Naive thymus-derived CD4-positive, alpha-beta T cell (primary cell): ENCODE results near the gene PRCD. TPM values are rescaled to one million over a fixed set of nuclear protein-coding genes. Genes with fewer than 3 reads are reported as not detected.
A peak's percentile ranks its signal among the peaks of the same experiment; 100 is the strongest.

ENCODE experiments used
- ATAC-seq: fragments of 150-1000 bp; cut with Tn5 transposase; 2 replicates; pipeline ENCODE4 v1.10.0; 2021; ENCODE audit warnings: mild to moderate bottlenecking, moderate library complexity
- CTCF ChIA-PET: fragments of 350-600 bp; sonication (Branson Sonifier 250); formaldehyde crosslinking; loops from one replicate; lab custom pipeline; 2021; ENCODE audit warnings: antibody characterized with exemption; lab: Charles Lee
- POLR2A ChIA-PET: fragments of 350-600 bp; sonication (Branson Sonifier 250); formaldehyde crosslinking; loops from one replicate; lab custom pipeline; 2021; ENCODE audit warnings: antibody characterized with exemption, inconsistent platforms; lab: Charles Lee
- DNase-seq, 9 donors: peaks; one replicate each; pipeline versions ENCODE4 v3.0.0 to v3.0.0-alpha.2; 2020 to 2022; ENCODE audit warnings: mixed read lengths in 1 of 9
- H3K27ac ChIP-seq: one replicate; pipeline ENCODE4 v1.7.0; 2013; ENCODE audit warnings: mild to moderate bottlenecking, low read depth, low read length, moderate library complexity
- H3K27me3 ChIP-seq, 2 donors: one replicate each; pipeline ENCODE4 v1.7.0; 2013; ENCODE audit warnings: low read length in 2 of 2, mild to moderate bottlenecking in 2 of 2, moderate library complexity in 2 of 2; ENCODE audit not compliant: control insufficient read depth in 2 of 2, insufficient read depth in 2 of 2
- H3K36me3 ChIP-seq, 3 experiments: 1 replicate in 2 of 3; 2 replicates in 1 of 3; pipeline ENCODE4 v1.7.0; 2013; ENCODE audit warnings: low read length in 3 of 3, mild to moderate bottlenecking in 3 of 3, moderate library complexity in 1 of 3; ENCODE audit not compliant: insufficient read depth in 3 of 3, control insufficient read depth in 2 of 3
- H3K4me1 ChIP-seq, 2 donors: one replicate each; pipeline ENCODE4 v1.7.0; 2013; ENCODE audit warnings: low read length in 2 of 2, mild to moderate bottlenecking in 2 of 2, moderate library complexity in 1 of 2; ENCODE audit not compliant: control insufficient read depth in 2 of 2, insufficient read depth in 2 of 2
- H3K4me3 ChIP-seq: 2 replicates; pipeline ENCODE4 v1.7.0; 2013; ENCODE audit warnings: mild to moderate bottlenecking, low read length
- H3K9me3 ChIP-seq, 3 experiments: 1 replicate in 2 of 3; 2 replicates in 1 of 3; pipeline ENCODE4 v1.7.0; 2013; ENCODE audit warnings: low read length in 3 of 3; ENCODE audit not compliant: control insufficient read depth in 2 of 3
- H3K27ac Mint-ChIP-seq, 9 donors: one replicate each; pipeline ENCODE4 v1.8.0; 2020 to 2022; ENCODE audit warnings: mixed read lengths in 9 of 9, mild to moderate bottlenecking in 8 of 9, moderate library complexity in 5 of 9, inconsistent platforms in 2 of 9
- H3K27me3 Mint-ChIP-seq, 5 donors: one replicate each; pipeline ENCODE4 v1.8.0; 2021 to 2022; ENCODE audit warnings: mixed read lengths in 5 of 5, mild to moderate bottlenecking in 1 of 5
- H3K36me3 Mint-ChIP-seq, 5 donors: one replicate each; pipeline ENCODE4 v1.8.0; 2020 to 2022; ENCODE audit warnings: mixed read lengths in 5 of 5, mild to moderate bottlenecking in 3 of 5, inconsistent platforms in 1 of 5
- H3K4me1 Mint-ChIP-seq, 7 donors: one replicate each; pipeline ENCODE4 v1.8.0; 2020 to 2022; ENCODE audit warnings: mixed read lengths in 7 of 7, mild to moderate bottlenecking in 3 of 7, inconsistent platforms in 1 of 7
- H3K4me3 Mint-ChIP-seq, 10 donors: one replicate each; pipeline ENCODE4 v1.8.0; 2020 to 2022; ENCODE audit warnings: mild to moderate bottlenecking in 10 of 10, mixed read lengths in 10 of 10, moderate library complexity in 6 of 10, inconsistent platforms in 2 of 10
- H3K9me3 Mint-ChIP-seq, 11 donors: one replicate each; pipeline ENCODE4 v1.8.0; 2020 to 2022; ENCODE audit warnings: mixed read lengths in 11 of 11, mild to moderate bottlenecking in 4 of 11, inconsistent platforms in 1 of 11, moderate library complexity in 1 of 11
- intact Hi-C, 2 donors: fragments of 100-400 bp; cut with micrococcal nuclease; formaldehyde crosslinking; loops; one replicate each; pipeline ENCODE4 v1.15.1; 2023
- polyA plus RNA-seq, 2 donors: library from polyadenylated mRNA; unstranded; fragments of 300-500 nt; fragmentation: Illumina TruSeq; gene quantifications; one replicate each; pipeline ENCODE4 v1.2.3, GENCODE V29; 2021
- total RNA-seq, 6 experiments: library from RNA in 5 of 6; stranded (reverse) in 5 of 6; gene quantifications; 1 replicate in 5 of 6; 2 replicates in 1 of 6; pipeline ENCODE4 v1.2.3 and lab custom pipeline; 2021 to 2026

PRCD gene
- total and polyA plus RNA-seq, 7 experiments from 2014 or later = 1.3 TPM; not detected in 6

DNA sequence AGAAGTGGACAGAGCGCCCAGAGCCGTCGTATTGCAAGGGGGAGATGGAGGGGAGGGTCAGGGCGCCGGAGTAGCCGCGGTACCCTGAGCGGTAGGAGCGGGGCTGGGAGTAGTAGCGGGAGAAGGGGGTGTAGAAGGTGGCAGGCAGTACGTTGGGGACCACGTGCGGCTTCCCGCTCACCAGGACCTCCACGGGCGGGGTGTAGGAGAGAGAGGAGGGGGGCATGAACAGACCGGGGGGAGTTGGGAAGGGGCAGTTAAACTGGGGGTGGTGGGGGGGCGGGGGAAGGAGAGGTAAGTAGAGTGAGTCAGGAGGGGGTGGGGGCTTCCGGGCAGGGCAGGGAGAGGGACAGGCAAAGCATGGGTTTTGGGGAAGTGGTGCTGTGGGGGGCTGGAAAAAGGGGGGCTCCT lies 29.0 kb downstream of the PRCD start:
- no peaks in the 10 kb centered on the region for H3K9me3 ChIP-seq
- no peak overlapping the region for H3K27ac ChIP-seq
- CTCF ChIA-PET = no interaction called here
- H3K4me3 ChIP-seq = no peak overlapping the region
- no peaks in the 10 kb centered on the region for H3K4me1 ChIP-seq
- Mint-ChIP-seq H3K36me3 (peaks cover 0 to 21% (median 11%) of the 10 kb centered on the region in 5 donors), H3K9me3 (no peaks in the 10 kb centered on the region), H3K4me3 (peak overlapping the region in 2 of 10 donors; percentile 17 to 66), H3K27ac (peak overlapping the region in 1 of 9 donors; percentile 66), H3K27me3 (peaks cover 0 to 5% (median 0%) of the 10 kb centered on the region in 5 donors), H3K4me1 (peaks cover 14 to 32% (median 19%) of the 10 kb centered on the region in 7 donors)
- peaks cover 0 to 24% (median 3%) of the 10 kb centered on the region in 3 experiments for H3K36me3 ChIP-seq
- intact Hi-C loops = no loop called here
- ATAC-seq (no peak), DNase-seq (no peak)
- H3K27me3 ChIP-seq = no peaks in the 10 kb centered on the region
- POLR2A ChIA-PET = no interaction called here

DNA sequence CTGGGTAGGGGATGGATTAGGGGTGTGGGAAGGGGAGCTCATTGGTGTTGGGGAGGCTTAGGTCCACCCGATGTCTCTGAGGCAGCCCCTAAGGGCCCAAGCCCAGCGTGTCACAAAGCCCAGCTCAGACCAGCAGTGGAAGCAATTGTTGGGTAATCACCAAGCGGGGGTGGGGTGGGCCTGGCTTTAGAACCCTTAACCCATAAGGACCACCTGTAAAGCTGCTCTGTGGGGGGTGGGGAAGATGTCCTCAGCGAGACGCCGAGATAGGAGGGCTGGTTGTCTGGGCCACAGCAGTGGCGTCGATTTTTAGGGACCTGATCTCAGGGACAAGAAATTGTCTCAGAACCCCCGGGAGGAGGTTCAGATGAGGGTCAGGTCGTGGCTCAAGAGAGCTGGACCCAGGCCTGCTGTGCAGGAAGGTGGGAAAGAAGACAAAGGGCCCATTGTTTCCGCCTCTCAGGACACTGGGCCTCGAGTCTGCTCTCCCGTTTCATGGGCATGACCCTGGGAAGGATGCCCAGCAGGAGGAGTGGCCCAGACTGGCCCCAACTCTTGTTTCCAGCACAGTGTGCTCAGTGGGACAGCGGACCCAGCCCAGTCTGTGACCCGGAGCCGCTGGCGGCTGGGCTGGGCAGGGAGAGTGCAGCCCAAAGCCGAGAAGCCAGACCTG lies 29.9 kb downstream of the PRCD start:
- Histone ChIP-seq H3K4me3 (no peak overlapping the region), H3K9me3 (no peaks in the 10 kb centered on the region), H3K27ac (no peak overlapping the region), H3K4me1 (no peaks in the 10 kb centered on the region), H3K27me3 (no peaks in the 10 kb centered on the region), H3K36me3 (peaks cover 0 to 20% (median 1%) of the 10 kb centered on the region in 3 experiments)
- ChIA-PET CTCF (no interaction called here), POLR2A (interaction anchor here (0.6 to 2.4 kb wide), 2 partner anchors 12 to 1059 kb away, joined by 5 to 6 read pairs; no protein-coding TSS in a partner anchor)
- H3K9me3 Mint-ChIP-seq = no peaks in the 10 kb centered on the region
- no peak overlapping the region for H3K4me3 Mint-ChIP-seq
- peaks cover 0 to 5% (median 0%) of the 10 kb centered on the region in 5 donors for H3K27me3 Mint-ChIP-seq
- DNase-seq = no peak
- intact Hi-C loops = no loop called here
- peaks cover 14 to 32% (median 19%) of the 10 kb centered on the region in 7 donors for H3K4me1 Mint-ChIP-seq
- H3K36me3 Mint-ChIP-seq = peaks cover 0 to 16% (median 11%) of the 10 kb centered on the region in 5 donors
- ATAC-seq = no peak
- H3K27ac Mint-ChIP-seq = no peak overlapping the region

DNA sequence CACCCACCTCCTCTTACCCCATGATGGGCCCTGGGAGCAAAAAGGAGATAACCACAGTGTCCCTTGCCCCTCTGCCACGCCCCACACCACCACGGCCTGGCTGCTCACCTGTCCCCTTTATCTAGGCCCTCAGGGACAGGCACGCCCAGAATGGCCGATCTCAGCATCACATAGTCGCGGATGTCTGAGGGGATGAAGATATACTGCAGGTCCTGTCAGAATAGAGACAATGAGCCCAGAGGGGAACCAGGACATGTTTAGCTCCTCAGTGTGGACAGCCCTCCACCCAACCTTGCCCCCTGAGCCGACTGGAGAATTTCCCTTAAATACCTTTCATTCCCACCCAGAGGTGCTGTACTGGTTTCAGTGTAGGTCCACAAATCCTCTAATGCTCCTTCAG lies 30.6 kb downstream of the PRCD start:
- no peak overlapping the region for H3K4me3 Mint-ChIP-seq
- H3K36me3 Mint-ChIP-seq = peaks cover 0 to 11% (median 8%) of the 10 kb centered on the region in 5 donors
- ATAC-seq (no peak), DNase-seq (no peak)
- H3K27ac ChIP-seq = no peak overlapping the region
- H3K9me3 Mint-ChIP-seq = no peaks in the 10 kb centered on the region
- peaks cover 0 to 5% (median 0%) of the 10 kb centered on the region in 5 donors for H3K27me3 Mint-ChIP-seq
- no peak overlapping the region for H3K27ac Mint-ChIP-seq
- intact Hi-C loops = no loop called here
- H3K4me1 ChIP-seq = no peaks in the 10 kb centered on the region
- no peaks in the 10 kb centered on the region for H3K27me3 ChIP-seq
- H3K36me3 ChIP-seq = peaks cover 0 to 14% (median 0%) of the 10 kb centered on the region in 3 experiments
- no peak overlapping the region for H3K4me3 ChIP-seq
- H3K4me1 Mint-ChIP-seq = peaks cover 13 to 27% (median 18%) of the 10 kb centered on the region in 7 donors
- ChIA-PET CTCF (interaction anchor here (1.0 kb wide), 1 partner anchor 12 kb away, joined by 3 read pairs; no protein-coding TSS in a partner anchor), POLR2A (interaction anchor here (2.4 kb wide), 1 partner anchor 13 kb away, joined by 6 read pairs; no protein-coding TSS in a partner anchor)
- no peaks in the 10 kb centered on the region for H3K9me3 ChIP-seq

DNA sequence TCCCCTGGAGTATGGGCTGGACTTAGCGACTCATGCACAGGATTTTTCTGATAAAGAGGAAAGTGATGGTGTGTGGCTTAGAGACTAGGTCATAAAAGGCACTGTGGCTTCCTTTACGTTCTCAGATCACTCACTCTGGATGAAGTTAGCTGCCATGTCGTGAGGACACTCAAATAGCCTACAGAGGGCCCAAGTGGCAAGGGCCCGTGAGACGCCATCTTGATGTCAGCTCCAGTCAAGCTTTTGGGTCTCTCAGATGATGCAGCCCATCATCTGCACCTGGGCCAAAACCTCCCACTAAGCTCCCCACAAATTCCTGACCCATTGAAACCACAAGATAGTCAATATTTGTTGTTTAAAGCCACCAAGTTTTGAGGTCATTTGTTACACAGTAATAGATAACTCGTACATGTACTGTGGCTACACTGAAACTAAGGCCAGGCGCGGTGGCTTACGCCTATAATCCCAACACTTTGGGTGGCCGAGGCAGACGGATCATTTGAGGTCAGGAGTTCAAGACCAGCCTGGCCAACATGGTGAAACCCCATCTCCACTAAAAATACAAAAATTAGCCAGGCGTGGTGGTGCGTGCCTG lies 31.1 kb downstream of the PRCD start:
- H3K4me1 Mint-ChIP-seq = peaks cover 11 to 24% (median 18%) of the 10 kb centered on the region in 7 donors
- Histone ChIP-seq H3K27ac (no peak overlapping the region), H3K9me3 (no peaks in the 10 kb centered on the region), H3K4me1 (no peaks in the 10 kb centered on the region), H3K36me3 (peaks cover 0 to 8% (median 0%) of the 10 kb centered on the region in 3 experiments), H3K4me3 (no peak overlapping the region), H3K27me3 (no peaks in the 10 kb centered on the region)
- DNase-seq (no peak), ATAC-seq (no peak)
- peaks cover 0 to 6% (median 4%) of the 10 kb centered on the region in 5 donors for H3K36me3 Mint-ChIP-seq
- H3K27me3 Mint-ChIP-seq = peaks cover 0 to 5% (median 0%) of the 10 kb centered on the region in 5 donors
- no peak overlapping the region for H3K4me3 Mint-ChIP-seq
- H3K9me3 Mint-ChIP-seq = no peaks in the 10 kb centered on the region
- H3K27ac Mint-ChIP-seq = no peak overlapping the region
- ChIA-PET CTCF (interaction anchor here (1.0 to 1.4 kb wide), 2 partner anchors 13 to 48 kb away, joined by 3 read pairs; no protein-coding TSS in a partner anchor), POLR2A (interaction anchor here (2.4 kb wide), 1 partner anchor 13 kb away, joined by 6 read pairs; no protein-coding TSS in a partner anchor)
- intact Hi-C loops = no loop called here

DNA sequence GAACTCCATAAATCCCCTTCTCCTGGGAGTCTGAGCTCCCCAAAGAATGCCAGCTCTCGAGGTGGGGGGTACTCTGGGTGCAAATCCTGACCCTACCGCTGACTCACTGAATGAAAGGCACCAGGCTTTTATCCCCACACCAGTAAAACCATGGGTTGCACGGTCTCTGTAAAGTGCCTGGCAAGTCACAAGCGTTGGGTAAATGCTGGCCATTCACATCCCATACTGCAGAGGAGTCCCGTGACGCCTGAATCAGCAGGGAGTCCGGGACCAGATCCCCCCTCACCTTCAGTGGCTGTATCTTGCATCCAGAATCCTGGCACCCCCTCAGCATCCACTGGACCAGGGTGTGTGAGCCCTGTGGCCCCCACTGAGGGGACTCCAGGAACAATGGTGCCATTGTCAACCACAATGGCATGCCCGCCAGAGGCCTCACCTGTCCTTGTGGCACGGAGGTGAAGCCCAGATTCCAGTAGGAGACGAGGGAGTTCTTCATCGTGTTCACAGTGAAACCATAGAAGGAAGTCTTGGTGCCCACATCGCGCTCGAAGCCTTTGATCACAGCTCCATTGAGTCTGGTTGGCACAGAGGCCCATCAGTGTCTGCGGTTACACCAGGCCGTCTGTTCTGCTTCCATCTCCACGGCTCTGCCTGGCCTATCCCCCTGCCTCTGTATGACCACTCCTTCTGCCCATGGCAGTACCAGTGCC lies 32.5 kb downstream of the PRCD start:
- DNase-seq = no peak
- ChIA-PET CTCF (interaction anchor here (0.6 to 1.4 kb wide), 2 partner anchors 21 to 49 kb away, joined by 3 read pairs; no protein-coding TSS in a partner anchor), POLR2A (no interaction called here)
- Histone ChIP-seq H3K9me3 (no peaks in the 10 kb centered on the region), H3K4me1 (no peaks in the 10 kb centered on the region), H3K36me3 (no peaks in the 10 kb centered on the region), H3K27ac (no peak overlapping the region), H3K4me3 (no peak overlapping the region), H3K27me3 (no peaks in the 10 kb centered on the region)
- H3K9me3 Mint-ChIP-seq = no peaks in the 10 kb centered on the region
- no peaks in the 10 kb centered on the region for H3K36me3 Mint-ChIP-seq
- intact Hi-C loops = no loop called here
- H3K27ac Mint-ChIP-seq = no peak overlapping the region
- no peak overlapping the region for H3K4me3 Mint-ChIP-seq
- ATAC-seq = no peak
- H3K27me3 Mint-ChIP-seq = peaks cover 0 to 5% (median 0%) of the 10 kb centered on the region in 5 donors
- H3K4me1 Mint-ChIP-seq = peaks cover 4 to 13% (median 12%) of the 10 kb centered on the region in 7 donors

DNA sequence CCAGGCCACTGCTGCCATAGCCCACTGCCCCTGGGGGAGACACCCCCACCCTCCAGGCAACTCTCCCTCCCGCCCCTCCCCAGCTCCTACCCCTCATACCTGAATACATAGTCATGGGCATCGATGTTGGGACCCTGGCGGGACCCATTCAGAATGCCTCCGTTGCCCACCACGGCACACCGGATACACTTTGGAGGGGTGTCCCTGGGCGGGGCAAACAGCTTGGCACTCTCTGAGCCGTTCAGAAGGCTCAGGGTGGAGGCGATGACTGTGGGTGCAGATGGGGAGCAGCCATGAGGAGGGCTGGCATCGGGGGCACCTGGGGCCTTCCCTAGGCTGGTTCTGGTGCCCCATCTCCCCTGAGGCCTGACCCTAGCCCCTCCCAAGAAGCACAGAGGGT lies 33.3 kb downstream of the PRCD start:
- CTCF ChIA-PET = no interaction called here
- Histone ChIP-seq H3K27ac (no peak overlapping the region), H3K36me3 (no peaks in the 10 kb centered on the region), H3K4me3 (no peak overlapping the region), H3K27me3 (no peaks in the 10 kb centered on the region), H3K4me1 (no peaks in the 10 kb centered on the region), H3K9me3 (no peaks in the 10 kb centered on the region)
- no peak overlapping the region for H3K4me3 Mint-ChIP-seq
- no peaks in the 10 kb centered on the region for H3K36me3 Mint-ChIP-seq
- POLR2A ChIA-PET = no interaction called here
- H3K27ac Mint-ChIP-seq = no peak overlapping the region
- no peak for DNase-seq
- ATAC-seq = no peak
- intact Hi-C loops = no loop called here
- H3K4me1 Mint-ChIP-seq = peaks cover 0 to 6% (median 5%) of the 10 kb centered on the region in 7 donors
- no peaks in the 10 kb centered on the region for H3K9me3 Mint-ChIP-seq
- peaks cover 0 to 5% (median 0%) of the 10 kb centered on the region in 5 donors for H3K27me3 Mint-ChIP-seq
